Sigmoid colon (tissue), 7 donors: ENCODE results near the gene LCE2A. TPM values are rescaled to one million over a fixed set of nuclear protein-coding genes. Genes with fewer than 3 reads are reported as not detected.

Source experiments
- DNase-seq: peaks from one replicate; pipeline ENCODE4 v3.0.0-alpha.2; 2019
- H3K27ac ChIP-seq, 4 donors: fragments of 200-600 bp; sonication (generic); one replicate each; pipeline ENCODE4 v1.5.1; 2016 to 2019; ENCODE audit warnings: mild to moderate bottlenecking in 1 of 4
- H3K27me3 ChIP-seq, 3 donors: fragments of 200-600 bp; sonication (generic); one replicate each; pipeline ENCODE4 v1.5.1; 2019; ENCODE audit warnings: mild to moderate bottlenecking in 1 of 3
- H3K36me3 ChIP-seq, 4 donors: fragments of 200-600 bp; sonication (generic); one replicate each; pipeline ENCODE4 v1.5.1; 2016 to 2019
- H3K4me1 ChIP-seq, 4 donors: fragments of 200-600 bp; sonication (generic); one replicate each; pipeline ENCODE4 v1.5.1; 2017 to 2019
- H3K4me3 ChIP-seq, 4 donors: fragments of 200-600 bp; sonication (generic); one replicate each; pipeline ENCODE4 v1.5.1; 2017 to 2019; ENCODE audit warnings: mild to moderate bottlenecking in 2 of 4, moderate library complexity in 1 of 4
- H3K9me3 ChIP-seq, 4 donors: fragments of 200-600 bp in 3 of 4; sonication (generic) in 3 of 4; one replicate each; pipeline versions ENCODE4 v1.5.1 to v1.6.1; 2013 to 2019
- CTCF ChIP-seq, 4 experiments: fragments of 450-650 bp in 3 of 4; fragments of 200-600 bp in 1 of 4; IDR thresholded peaks; one replicate each; pipeline ENCODE4 v1.5.1; 2016 to 2019; ENCODE audit warnings: antibody characterized with exemption in 4 of 4, mild to moderate bottlenecking in 3 of 4, moderate library complexity in 2 of 4
- EP300 ChIP-seq, 4 donors: sonication (generic); formaldehyde crosslinking; IDR thresholded peaks; one replicate each; pipeline ENCODE4 v1.6.1; 2017; ENCODE audit warnings: antibody characterized with exemption in 4 of 4
- POLR2A ChIP-seq, 2 donors: fragments of 450-650 bp; IDR thresholded peaks; one replicate each; pipeline ENCODE4 v1.6.1; 2016; ENCODE audit warnings: antibody characterized with exemption in 2 of 2, mild to moderate bottlenecking in 2 of 2, moderate library complexity in 2 of 2
- POLR2AphosphoS5 ChIP-seq, 4 donors: sonication (generic); formaldehyde crosslinking; IDR thresholded peaks; one replicate each; pipeline ENCODE4 v1.6.1; 2017; ENCODE audit warnings: antibody characterized with exemption in 4 of 4
- WGBS, 2 donors: extraction: QIAGEN DNeasy Blood & Tissue Kit; methylation state at CpG; one replicate each; pipeline ENCODE4 v1.1.7; 2013; 5-methylcytosine and 5-hydroxymethylcytosine counted together
- intact Hi-C: fragments of 100-400 bp; cut with DNase I; formaldehyde crosslinking; loops from one replicate; pipeline ENCODE4 v1.15.1; 2023
- polyA plus RNA-seq, 3 donors: library from polyadenylated mRNA; stranded (reverse); fragments of 200-250 nt; gene quantifications; one replicate each; pipeline ENCODE4 v1.2.3, GENCODE V29; 2013
- total RNA-seq, 4 donors: library from RNA; depleted of rRNA; stranded (reverse); fragments of >200 nt; gene quantifications; one replicate each; pipeline ENCODE4 v1.1.0, GENCODE V29; 2016
- donor health status: healthy with polysubstance abuse.
- donor health status: Bipolar disorder and iron deficiency.
- donor health status: healthy.

The LCE2A gene
- total and polyA plus RNA-seq, 7 donors: not detected

DNA sequence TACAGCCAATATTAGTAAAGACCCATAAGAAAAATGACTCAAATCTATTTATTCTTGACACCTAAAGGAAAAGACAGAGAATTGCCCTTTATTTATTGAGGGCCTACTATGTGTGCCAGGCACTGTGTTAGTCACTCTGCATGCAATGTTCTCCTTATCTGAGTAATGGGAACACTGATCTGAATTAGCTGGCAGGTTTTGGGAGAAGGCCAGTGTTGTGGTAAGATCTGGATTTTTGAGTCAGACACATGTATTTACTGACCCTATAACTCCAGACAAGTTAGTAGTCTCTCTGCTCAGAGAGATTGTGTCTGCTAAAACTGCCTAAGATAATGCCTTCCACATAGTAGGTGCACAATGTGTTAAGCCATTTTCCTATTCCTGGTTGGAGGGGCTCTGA, 27.1 kb downstream of the LCE2A start:
- Histone ChIP-seq H3K27me3 (no peaks in the 10 kb centered on the region), H3K9me3 (no peaks in the 10 kb centered on the region), H3K4me1 (peaks cover 0 to 13% (median 6%) of the 10 kb centered on the region in 4 donors), H3K4me3 (no peak overlapping the region), H3K36me3 (no peaks in the 10 kb centered on the region), H3K27ac (no peak overlapping the region)
- intact Hi-C loops: no loop called here
- no peak for TF ChIP-seq POLR2AphosphoS5 (IDR thresholded peaks at IDR 0.05)
- no peak for TF ChIP-seq CTCF (IDR thresholded peaks at IDR 0.05)
- TF ChIP-seq EP300 (IDR thresholded peaks at IDR 0.05): no peak
- no peak for TF ChIP-seq POLR2A (IDR thresholded peaks at IDR 0.05)
- no peak for DNase-seq

- no peaks in the 10 kb centered on the region for H3K36me3 ChIP-seq
- DNase-seq: no peak
- intact Hi-C loops: no loop called here
- H3K4me1 ChIP-seq: peaks cover 0 to 13% (median 6%) of the 10 kb centered on the region in 4 donors
- TF ChIP-seq POLR2A (IDR thresholded peaks at IDR 0.05): no peak
- no peak for TF ChIP-seq CTCF (IDR thresholded peaks at IDR 0.05)
- no peak for TF ChIP-seq EP300 (IDR thresholded peaks at IDR 0.05)
- no peak for TF ChIP-seq POLR2AphosphoS5 (IDR thresholded peaks at IDR 0.05)
- H3K27ac ChIP-seq: no peak overlapping the region
- H3K4me3 ChIP-seq: no peak overlapping the region
- H3K27me3 ChIP-seq: no peaks in the 10 kb centered on the region
- no peaks in the 10 kb centered on the region for H3K9me3 ChIP-seq
- WGBS, 2 donors: 62 to 67% methylated on average over 1 of the region's 1 CpG
These were observed 30.8 kb downstream of the LCE2A start for GRCh38 chr1:152728986-152729385.

GRCh38 chr1:152735648-152736047, 37.5 kb downstream of the LCE2A start:
- Histone ChIP-seq H3K9me3 (no peaks in the 10 kb centered on the region), H3K27me3 (no peaks in the 10 kb centered on the region), H3K27ac (no peak overlapping the region), H3K4me1 (no peaks in the 10 kb centered on the region), H3K36me3 (no peaks in the 10 kb centered on the region), H3K4me3 (no peak overlapping the region)
- intact Hi-C loops: no loop called here
- no peak for TF ChIP-seq POLR2AphosphoS5 (IDR thresholded peaks at IDR 0.05)
- no peak for TF ChIP-seq EP300 (IDR thresholded peaks at IDR 0.05)
- 14 to 26% methylated on average over 1 of the region's 1 CpG for WGBS, 2 donors
- DNase-seq: no peak

GRCh38 chr1:152737997-152738396, 39.9 kb downstream of the LCE2A start:
- Histone ChIP-seq H3K36me3 (no peaks in the 10 kb centered on the region), H3K27ac (no peak overlapping the region), H3K9me3 (no peaks in the 10 kb centered on the region), H3K27me3 (no peaks in the 10 kb centered on the region), H3K4me1 (no peaks in the 10 kb centered on the region), H3K4me3 (no peak overlapping the region)
- intact Hi-C loops: no loop called here
- no peak for DNase-seq
- TF ChIP-seq EP300 (IDR thresholded peaks at IDR 0.05): no peak
- no peak for TF ChIP-seq POLR2A (IDR thresholded peaks at IDR 0.05)
- no peak for TF ChIP-seq POLR2AphosphoS5 (IDR thresholded peaks at IDR 0.05)
- TF ChIP-seq CTCF (IDR thresholded peaks at IDR 0.05): no peak
- WGBS, 2 donors: 72 to 81% methylated on average over 5 of the region's 5 CpGs

DNA sequence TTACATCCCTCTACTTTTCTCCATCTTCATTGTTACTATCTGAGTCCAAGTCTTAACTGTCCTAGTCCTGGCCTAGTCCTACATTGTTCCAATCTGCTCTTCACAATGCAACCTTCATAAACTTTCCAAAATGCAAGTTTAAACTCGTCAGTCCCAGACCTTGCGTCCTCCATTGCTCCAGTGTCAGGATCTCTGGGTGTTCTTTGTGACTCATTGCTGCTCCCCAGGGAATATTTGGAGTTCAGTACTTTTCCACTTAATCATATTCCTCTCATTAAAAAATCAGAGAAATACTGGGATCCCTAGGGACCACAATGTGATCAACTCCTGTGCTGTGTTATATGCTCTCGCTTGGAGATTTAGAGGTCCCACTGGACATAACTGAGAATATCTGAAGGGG, 41.7 kb downstream of the LCE2A start:
- H3K36me3 ChIP-seq: no peaks in the 10 kb centered on the region
- DNase-seq: no peak
- no peaks in the 10 kb centered on the region for H3K27me3 ChIP-seq
- no peak for TF ChIP-seq CTCF (IDR thresholded peaks at IDR 0.05)
- no peak for TF ChIP-seq POLR2AphosphoS5 (IDR thresholded peaks at IDR 0.05)
- TF ChIP-seq POLR2A (IDR thresholded peaks at IDR 0.05): no peak
- TF ChIP-seq EP300 (IDR thresholded peaks at IDR 0.05): no peak
- WGBS, 2 donors: 80 to 86% methylated on average over 3 of the region's 3 CpGs
- intact Hi-C loops: no loop called here
- H3K9me3 ChIP-seq: no peaks in the 10 kb centered on the region
- no peaks in the 10 kb centered on the region for H3K4me1 ChIP-seq
- H3K27ac ChIP-seq: no peak overlapping the region
- no peak overlapping the region for H3K4me3 ChIP-seq
